Measurements from ENCODE around the gene PLXNB2.

- TF ChIP-seq FOXK2 (IDR thresholded peaks at IDR 0.05) (no peak), SUZ12 (IDR thresholded peaks at IDR 0.05) (no peak), FOXM1 (IDR thresholded peaks at IDR 0.05; ENCODE audit: borderline replicate concordance) (no peak), ELF4 (IDR thresholded peaks at IDR 0.05) (no peak), SP1 (IDR thresholded peaks at IDR 0.05) (no peak)
These were observed 78.1 kb downstream of the PLXNB2 start for GRCh38 chr22:50229370-50229769.
